ENCODE results near the gene ZNF790.
"Not testable (repeated sequence)": the region's sequence is repeated elsewhere in the genome, so short reads cannot be mapped to it uniquely, and the experiment has no call there.

ZNF790 gene

GRCh38 chr19:36837906-36838783, at the start of gene ZNF790:
Gene ZNF790 (minus strand): TSS chr19:36838387. CDS start chr19:36825619, 12,768 bp downstream.
- peak; percentile 67 to 74 for DNase-seq (ENCODE audit: low read depth in 2 of 2)

DNA sequence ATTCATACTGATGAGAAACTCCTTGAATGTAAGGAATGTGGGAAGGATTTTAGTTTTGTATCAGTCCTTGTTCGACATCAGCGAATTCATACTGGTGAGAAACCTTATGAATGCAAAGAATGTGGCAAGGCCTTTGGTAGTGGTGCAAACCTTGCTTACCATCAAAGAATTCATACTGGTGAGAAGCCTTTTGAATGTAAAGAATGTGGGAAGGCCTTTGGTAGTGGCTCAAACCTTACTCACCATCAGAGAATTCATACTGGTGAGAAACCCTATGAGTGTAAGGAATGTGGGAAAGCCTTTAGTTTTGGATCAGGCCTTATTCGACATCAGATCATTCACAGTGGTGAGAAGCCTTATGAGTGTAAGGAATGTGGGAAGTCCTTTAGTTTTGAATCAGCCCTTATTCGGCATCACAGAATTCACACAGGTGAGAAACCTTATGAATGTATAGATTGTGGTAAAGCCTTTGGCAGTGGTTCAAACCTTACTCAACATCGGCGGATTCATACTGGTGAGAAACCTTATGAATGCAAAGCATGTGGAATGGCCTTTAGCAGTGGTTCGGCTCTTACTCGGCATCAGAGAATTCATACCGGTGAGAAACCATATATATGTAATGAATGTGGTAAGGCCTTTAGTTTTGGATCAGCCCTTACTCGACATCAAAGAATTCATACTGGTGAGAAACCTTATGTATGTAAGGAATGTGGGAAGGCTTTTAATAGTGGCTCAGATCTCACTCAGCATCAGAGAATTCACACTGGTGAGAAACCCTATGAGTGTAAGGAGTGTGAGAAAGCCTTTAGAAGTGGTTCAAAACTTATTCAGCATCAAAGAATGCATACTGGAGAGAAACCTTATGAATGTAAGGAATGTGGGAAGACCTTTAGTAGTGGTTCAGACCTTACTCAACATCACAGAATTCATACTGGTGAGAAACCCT, 39.1 kb upstream of the ZNF790 start:
- DNase-seq (ENCODE audit: low read depth in 2 of 2), result no peak

DNA sequence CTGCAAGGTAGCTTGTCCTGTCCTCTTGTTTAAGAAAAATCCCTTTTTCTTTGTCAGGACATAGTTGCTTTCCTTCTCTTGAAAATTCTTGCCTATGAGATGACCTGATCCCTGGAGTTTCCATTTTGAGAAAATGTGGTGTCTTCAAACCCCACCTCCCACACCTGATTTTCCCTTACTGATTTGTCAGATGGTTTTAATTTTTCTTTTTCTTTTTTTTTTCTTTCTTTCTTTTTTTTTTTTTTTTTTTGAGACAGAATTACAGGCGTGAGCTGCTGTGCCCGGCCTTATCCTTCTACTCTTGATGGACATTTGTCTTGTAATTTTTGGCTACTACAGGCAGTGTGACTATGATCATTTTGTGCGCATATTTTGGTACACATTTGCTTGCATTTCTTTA, 13.7 kb upstream of the ZNF790 start:
- DNase-seq (ENCODE audit: low read depth in 2 of 2), result no peak

DNA sequence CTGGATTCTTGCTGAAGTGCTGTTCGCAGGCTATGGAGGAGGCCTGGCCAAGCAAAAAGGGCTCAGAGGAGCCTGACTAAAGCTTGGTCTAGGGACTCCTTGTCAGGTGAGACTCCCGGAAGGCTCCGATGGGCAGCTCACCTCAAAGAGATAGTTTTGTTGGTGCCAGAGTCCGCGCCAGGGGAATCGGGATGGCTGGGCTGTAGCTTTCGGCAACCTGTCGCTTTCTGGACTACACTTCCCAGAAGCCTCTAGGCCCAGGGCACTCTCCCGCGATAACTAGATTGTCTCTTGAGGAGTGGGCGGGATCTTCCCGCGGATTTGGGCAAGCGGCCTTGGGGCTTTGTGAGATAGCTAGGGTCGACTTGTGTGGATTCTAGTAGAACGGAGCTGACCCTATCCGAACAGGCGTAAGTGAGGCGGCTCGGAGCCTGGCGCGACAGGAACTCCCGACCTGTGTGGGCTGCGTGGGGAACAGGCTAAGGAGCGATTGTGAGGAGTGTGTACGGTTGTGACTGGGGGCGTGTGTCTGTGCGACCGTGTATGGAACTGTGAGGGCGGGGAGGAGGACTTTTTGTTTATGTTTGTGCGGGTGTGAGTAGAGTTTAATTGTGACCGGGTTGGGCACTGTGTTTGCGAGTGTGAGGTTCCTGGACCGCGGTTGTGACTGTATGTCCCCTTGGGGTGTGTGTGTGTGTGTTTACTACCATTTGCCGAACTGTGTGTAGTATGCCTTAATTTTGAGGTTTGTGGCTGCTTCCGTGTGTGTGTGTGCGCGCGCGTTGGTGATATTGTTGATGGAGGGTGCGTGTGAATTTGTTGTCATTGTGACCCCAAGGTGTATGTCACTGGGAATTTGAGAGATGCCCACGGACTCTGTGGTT, 12.6 kb upstream of the ZNF790 start, which contains the start of gene ZNF345:
Gene ZNF345 (plus strand): TSS at position 318 of the 884 bp plus-strand sequence. CDS start 25,955 bp downstream, outside the sequence.
- DNase-seq (ENCODE audit: low read depth in 2 of 2), result peak; percentile 59 to 67

GRCh38 chr19:36849701-36850558, 11.7 kb upstream of the ZNF790 start:
- peak; percentile 75 to 76 for DNase-seq (ENCODE audit: low read depth in 2 of 2)

DNA sequence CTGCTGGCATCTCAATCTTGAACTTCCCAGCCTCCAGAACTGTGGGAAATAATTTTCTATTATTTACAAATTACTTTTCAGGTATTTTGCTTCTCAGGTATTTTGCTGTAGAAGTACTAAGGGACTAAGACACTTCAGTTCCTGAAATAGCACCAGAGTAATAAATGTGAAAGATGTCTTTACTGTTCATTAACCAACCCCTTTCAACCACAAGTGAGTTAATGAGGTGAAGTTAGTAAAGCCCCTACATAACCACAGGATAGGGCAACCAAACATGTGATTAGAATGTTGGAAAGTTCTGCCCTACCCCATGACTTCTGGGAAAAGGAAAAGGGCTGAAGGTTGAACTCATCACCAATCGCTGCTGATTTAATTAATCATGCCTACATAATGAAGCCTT, 9.8 kb upstream of the ZNF790 start:
- DNase-seq (ENCODE audit: low read depth in 2 of 2), result no peak

DNA sequence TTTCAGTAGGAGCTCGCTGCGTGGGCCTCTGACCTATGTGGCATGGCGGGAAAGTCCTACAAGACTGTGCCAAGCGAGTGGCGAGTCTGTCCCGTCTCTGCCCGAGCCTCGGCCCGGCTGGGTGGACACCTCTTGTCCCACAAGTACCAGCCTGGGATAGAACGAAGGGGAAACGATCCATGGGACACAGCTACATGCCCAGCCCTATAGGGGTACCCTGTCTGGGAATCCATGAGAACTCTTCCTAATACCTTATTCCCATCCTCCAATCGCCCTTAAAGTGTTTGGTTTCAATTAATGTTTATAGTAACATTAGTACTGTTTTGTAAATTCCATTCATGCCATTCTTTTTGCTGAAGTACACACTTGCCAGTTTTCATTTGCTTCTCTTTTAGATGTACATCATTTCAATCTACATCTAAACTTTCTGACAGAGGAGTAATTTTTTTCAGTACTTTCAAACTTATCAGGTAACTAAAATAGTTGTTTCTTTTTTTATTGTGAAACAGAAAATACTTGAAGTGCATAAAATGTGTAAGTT, 667 bp upstream of the ZNF790 start:
- DNase-seq (ENCODE audit: low read depth in 2 of 2), result no peak

GRCh38 chr19:36837176-36837905, 846 bp downstream of the ZNF790 start:
- DNase-seq (ENCODE audit: low read depth in 2 of 2), result no peak

GRCh38 chr19:36833430-36833829, 4.8 kb downstream of the ZNF790 start:
- DNase-seq (ENCODE audit: low read depth in 2 of 2), result no peak

DNA sequence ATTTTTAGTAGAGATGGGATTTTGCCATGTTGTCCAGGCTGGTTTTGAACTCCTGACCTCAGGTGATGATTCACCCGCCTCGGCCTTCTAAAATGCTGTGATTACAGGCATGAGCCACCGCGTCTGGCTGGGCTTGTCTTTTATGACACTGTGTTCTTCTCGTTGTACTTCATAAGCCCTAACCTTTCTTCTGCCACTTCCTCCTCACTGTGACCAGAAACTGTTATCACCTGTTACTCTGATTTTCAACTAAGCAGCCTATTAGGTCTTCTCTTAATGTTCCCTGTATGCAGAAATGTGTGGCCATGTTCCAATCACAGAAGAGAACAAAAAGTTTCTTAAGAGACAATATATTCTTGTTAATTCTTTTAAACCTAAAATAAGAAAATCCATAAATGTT, 16.4 kb downstream of the ZNF790 start:
- no peak for DNase-seq (ENCODE audit: low read depth in 2 of 2)

DNA sequence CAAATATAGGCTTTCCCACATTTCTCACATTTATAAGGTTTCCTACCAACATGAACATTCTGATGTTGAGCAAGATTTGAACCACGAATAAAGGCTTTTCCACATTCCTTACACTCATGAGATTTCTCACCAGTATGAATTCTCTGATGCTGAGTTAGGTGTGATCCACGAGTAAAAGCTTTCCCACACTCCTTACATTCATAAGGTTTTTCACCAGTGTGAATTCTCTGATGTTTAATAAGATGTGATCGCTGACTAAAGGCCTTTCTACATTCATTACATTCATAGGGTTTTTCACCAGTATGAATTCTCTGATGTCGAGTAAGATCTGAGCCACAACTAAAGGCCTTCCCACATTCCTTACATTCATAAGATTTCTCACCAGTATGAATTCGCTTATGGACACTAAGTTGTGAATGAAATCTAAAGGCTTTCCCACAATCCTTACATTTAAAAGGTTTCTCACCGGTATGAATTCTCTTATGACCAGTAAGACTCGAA, 19.0 kb downstream of the ZNF790 start:
- no peak for DNase-seq (ENCODE audit: low read depth in 2 of 2)

DNA sequence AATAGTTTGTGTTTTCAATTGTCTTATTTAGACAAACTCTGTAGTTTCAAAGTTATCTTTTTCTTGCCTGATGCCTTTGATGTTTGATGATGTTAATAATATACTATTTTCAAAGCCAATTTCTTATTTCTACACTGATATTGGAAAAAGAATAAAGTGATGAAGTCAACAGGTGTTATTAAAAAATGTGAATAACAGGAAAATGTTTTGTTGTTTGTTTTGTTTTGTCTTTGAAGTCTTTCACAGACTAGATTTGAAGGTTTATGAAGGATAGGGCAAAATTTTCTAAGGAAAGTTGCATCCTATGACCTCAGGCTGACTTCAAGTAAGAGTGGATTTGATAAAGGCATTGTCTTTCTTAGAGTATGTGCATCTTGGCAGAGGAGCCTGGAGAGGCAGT, 31.2 kb downstream of the ZNF790 start:
- no peak for DNase-seq (ENCODE audit: low read depth in 2 of 2)

- DNase-seq (ENCODE audit: low read depth in 2 of 2), result no peak
Measured at GRCh38 chr19:36805364-36805763, 32.8 kb downstream of the ZNF790 start.

DNA sequence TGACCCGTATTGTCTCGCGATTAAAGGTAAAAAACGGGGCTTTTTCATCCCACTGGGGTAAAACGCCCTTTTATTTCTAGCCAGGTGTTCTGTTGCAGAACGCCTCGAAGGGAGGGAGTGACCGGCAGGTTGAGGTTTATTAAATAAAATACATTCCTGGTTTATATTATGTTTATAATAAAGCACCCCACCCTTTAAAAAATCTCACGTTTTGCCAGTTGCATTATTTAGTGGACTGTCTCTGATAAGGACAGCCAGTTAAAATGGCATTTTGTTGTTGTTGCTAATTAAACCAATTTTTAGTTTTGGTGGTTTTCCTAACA, 40.4 kb downstream of the ZNF790 start:
- DNase-seq (ENCODE audit: low read depth in 2 of 2), result no peak

DNA sequence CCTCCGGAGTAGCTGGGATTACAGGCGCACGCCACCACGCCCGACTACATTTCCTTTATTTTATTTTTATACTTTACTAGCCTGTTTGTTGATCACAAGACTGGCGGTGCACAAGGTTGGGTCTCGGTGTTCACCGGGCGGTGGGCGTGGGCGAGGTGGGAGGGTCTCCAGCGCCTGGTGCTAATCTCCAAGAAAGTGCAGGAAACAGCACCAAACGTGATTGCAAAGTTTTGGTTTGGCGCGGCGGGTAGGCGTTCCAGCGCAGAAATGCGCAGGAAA, 41.5 kb downstream of the ZNF790 start:
- DNase-seq (ENCODE audit: low read depth in 2 of 2), result no peak

DNA sequence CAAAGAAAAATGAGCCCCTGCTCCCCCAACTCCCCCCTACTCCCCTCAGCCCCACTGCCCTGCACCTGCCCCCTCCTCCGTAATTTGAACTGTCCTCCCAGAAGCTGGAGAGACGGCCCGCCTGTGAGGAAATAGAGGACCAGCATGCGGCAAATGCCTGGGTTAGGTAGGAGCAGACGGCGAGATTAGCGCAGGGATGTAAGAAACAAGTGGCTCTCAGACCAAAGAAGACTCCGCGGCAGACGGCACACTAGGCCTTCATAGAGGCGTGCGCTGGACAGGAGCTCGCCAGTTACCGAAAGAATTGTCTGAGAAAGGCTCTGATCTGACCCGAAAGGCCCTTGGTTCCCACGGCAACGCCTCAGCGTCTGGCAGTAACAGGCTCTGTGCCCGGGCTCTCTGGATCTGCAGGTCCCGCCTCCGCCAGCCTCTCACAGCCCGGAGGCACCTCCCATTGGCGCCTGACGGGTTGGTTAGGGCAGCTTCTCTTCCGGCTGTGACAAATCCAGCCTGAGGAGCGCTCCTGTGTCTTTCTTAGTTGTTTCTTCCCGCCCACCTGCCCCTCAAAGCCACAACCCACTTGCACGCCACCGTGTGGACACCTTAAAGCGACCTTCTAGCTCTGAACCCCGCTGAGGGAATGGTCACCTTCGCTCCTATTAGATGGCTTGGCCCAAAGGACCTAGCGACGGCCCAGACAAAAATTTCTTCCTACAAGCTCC, 46.6 kb downstream of the ZNF790 start:
- DNase-seq (ENCODE audit: low read depth in 2 of 2), result not testable (repeated sequence)

GRCh38 chr19:36775768-36776167, 62.4 kb downstream of the ZNF790 start:
- no peak for DNase-seq (ENCODE audit: low read depth in 2 of 2)

DNA sequence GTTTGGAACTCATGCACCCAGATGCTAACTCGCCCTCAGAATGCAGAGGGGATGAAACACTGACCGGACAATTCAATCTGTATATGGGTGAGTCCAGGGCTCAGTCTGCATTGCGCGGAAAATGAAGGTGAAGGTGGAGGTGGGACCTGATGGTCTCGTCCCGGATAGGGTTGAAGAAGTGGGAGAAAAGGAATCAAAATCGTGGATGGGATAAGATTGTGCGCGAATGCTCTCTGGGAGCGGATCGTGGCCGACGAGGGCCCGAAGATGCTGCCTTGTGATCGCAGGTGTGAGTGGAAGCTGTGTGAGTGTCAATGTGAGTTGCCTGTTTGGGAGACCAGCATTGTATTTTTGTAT, 65.0 kb downstream of the ZNF790 start:
- DNase-seq (ENCODE audit: low read depth in 2 of 2), result no peak

Measured in activated CD4-positive, alpha-beta T cell treated with anti-CD3 and anti-CD28 coated beads for 24 hours (primary cell).